ENCODE results near the gene DAPP1.

The DAPP1 gene

GRCh38 chr4:99893029-99893428 lies 76.4 kb downstream of the DAPP1 start:
- no peak for DNase-seq (ENCODE audit: low read depth)
- TF ChIP-seq CTCF (IDR thresholded peaks at IDR 0.05; ENCODE audit: control insufficient read depth, insufficient read depth, low read depth, low read length, missing control alignments) = no peak
- peak overlapping the region; percentile 99 for H3K4me3 ChIP-seq (ENCODE audit: control insufficient read depth, low read depth, low read length)

- TF ChIP-seq CTCF (IDR thresholded peaks at IDR 0.05; ENCODE audit: control insufficient read depth, insufficient read depth, low read depth, low read length, missing control alignments) = no peak
- DNase-seq (ENCODE audit: low read depth) = no peak
- peak overlapping the region; percentile 99 for H3K4me3 ChIP-seq (ENCODE audit: control insufficient read depth, low read depth, low read length)
Measured at GRCh38 chr4:99893839-99894160, 77.2 kb downstream of the DAPP1 start.

GRCh38 chr4:99894161-99894997 lies 77.8 kb downstream of the DAPP1 start, which contains the start of gene LAMTOR3:
LAMTOR3 (minus strand) TSS chr4:99894427; CDS start chr4:99893963, 464 bp downstream.
- DNase-seq (ENCODE audit: low read depth) = peak; percentile 57
- H3K4me3 ChIP-seq (ENCODE audit: control insufficient read depth, low read depth, low read length) = peak within 1 kb of the TSS; percentile 99
- no peak for TF ChIP-seq CTCF (IDR thresholded peaks at IDR 0.05; ENCODE audit: control insufficient read depth, insufficient read depth, low read depth, low read length, missing control alignments)

GRCh38 chr4:99894998-99895397 lies 78.4 kb downstream of the DAPP1 start:
- TF ChIP-seq CTCF (IDR thresholded peaks at IDR 0.05; ENCODE audit: control insufficient read depth, insufficient read depth, low read depth, low read length, missing control alignments) = no peak
- H3K4me3 ChIP-seq (ENCODE audit: control insufficient read depth, low read depth, low read length) = no peak overlapping the region; the same call in 1 of the 2 replicates
- DNase-seq (ENCODE audit: low read depth) = no peak

- no peak for TF ChIP-seq CTCF (IDR thresholded peaks at IDR 0.05; ENCODE audit: control insufficient read depth, insufficient read depth, low read depth, low read length, missing control alignments)
- DNase-seq (ENCODE audit: low read depth) = no peak
- H3K4me3 ChIP-seq (ENCODE audit: control insufficient read depth, low read depth, low read length) = no peak overlapping the region
Measured at GRCh38 chr4:99915449-99915848, 98.8 kb downstream of the DAPP1 start.

GRCh38 chr4:99917575-99917974 lies 100.9 kb downstream of the DAPP1 start:
- no peak for TF ChIP-seq CTCF (IDR thresholded peaks at IDR 0.05; ENCODE audit: control insufficient read depth, insufficient read depth, low read depth, low read length, missing control alignments)
- no peak for DNase-seq (ENCODE audit: low read depth)

More at GRCh38 chr4:99917575-99917974, 100.9 kb downstream of the DAPP1 start:
- H3K4me3 ChIP-seq (ENCODE audit: control insufficient read depth, low read depth, low read length) = no peak overlapping the region
